Fibroblast of lung (primary cell): ENCODE results near the gene RIPOR1. TPM values are rescaled to one million over a fixed set of nuclear protein-coding genes. Genes with fewer than 3 reads are reported as not detected.

Experiments
- DNase-seq, 2 donors: peaks; one replicate each; pipeline versions ENCODE4 v3.0.0 to v3.0.0-alpha.2; 2010; ENCODE audit warnings: low read depth in 2 of 2
- H2AFZ ChIP-seq: 2 replicates; pipeline ENCODE4 v1.5.1; 2012; ENCODE audit warnings: low read length, control low read depth, inconsistent platforms
- H3K27ac ChIP-seq: 2 replicates; pipeline ENCODE4 v1.5.1; 2011; ENCODE audit warnings: low read length, control low read depth; ENCODE audit not compliant: insufficient read depth
- H3K27me3 ChIP-seq: 2 replicates; pipeline ENCODE4 v1.5.1; 2011; ENCODE audit warnings: mild to moderate bottlenecking, low read length; ENCODE audit not compliant: control insufficient read depth, insufficient read depth
- H3K36me3 ChIP-seq: 2 replicates; pipeline ENCODE4 v1.5.1; 2011; ENCODE audit warnings: low read length; ENCODE audit not compliant: control insufficient read depth, insufficient read depth
- H3K4me1 ChIP-seq: 2 replicates; pipeline ENCODE4 v1.5.1; 2011; ENCODE audit warnings: low read length; ENCODE audit not compliant: control insufficient read depth, insufficient read depth; ENCODE audit errors: extremely low read depth
- H3K4me2 ChIP-seq: 2 replicates; pipeline ENCODE4 v1.5.1; 2011; ENCODE audit warnings: low read length, control low read depth; ENCODE audit not compliant: insufficient read depth; ENCODE audit errors: extremely low read depth
- H3K4me3 ChIP-seq, 4 experiments: fragments of 200-600 bp in 1 of 4; sonication (generic) in 1 of 4; replicated peaks in 1 of 4; 2 replicates each; pipeline ENCODE4 v1.5.1; 2011 to 2016; ENCODE audit warnings: low read length in 4 of 4, low read depth in 3 of 4, mild to moderate bottlenecking in 3 of 4, control low read depth in 2 of 4, inconsistent platforms in 1 of 4, mixed read lengths in 1 of 4; ENCODE audit not compliant: insufficient read depth in 1 of 4; ENCODE audit errors: control extremely low read depth in 1 of 4
- H3K79me2 ChIP-seq: 2 replicates; pipeline ENCODE4 v1.5.1; 2012; ENCODE audit warnings: mild to moderate bottlenecking, low read length, inconsistent platforms; ENCODE audit not compliant: control insufficient read depth, insufficient read depth
- H3K9ac ChIP-seq: 2 replicates; pipeline ENCODE4 v1.5.1; 2011; ENCODE audit warnings: mild to moderate bottlenecking, low read length, control low read depth; ENCODE audit not compliant: insufficient read depth
- H3K9me3 ChIP-seq: 2 replicates; pipeline ENCODE4 v1.5.1; 2012; ENCODE audit warnings: low read depth, low read length; ENCODE audit not compliant: control insufficient read depth, insufficient read depth
- H4K20me1 ChIP-seq: 2 replicates; pipeline ENCODE4 v1.5.1; 2011; ENCODE audit warnings: low read length; ENCODE audit not compliant: control insufficient read depth, insufficient read depth; ENCODE audit errors: extremely low read depth
- CTCF ChIP-seq, 2 donors: IDR thresholded peaks in 1 of 2; conservative IDR thresholded peaks in 1 of 2; 1 replicate in 1 of 2; 2 replicates in 1 of 2; pipeline ENCODE4 v1.5.1; 2011 to 2012; ENCODE audit warnings: low read length in 2 of 2, control low read depth in 1 of 2, inconsistent platforms in 1 of 2, low read depth in 1 of 2, mild to moderate bottlenecking in 1 of 2
- EZH2 ChIP-seq: IDR thresholded peaks from 2 replicates; pipeline ENCODE4 v1.5.1; 2012; ENCODE audit warnings: low read length, control low read depth, mild to moderate bottlenecking; ENCODE audit errors: missing control alignments
- polyA plus RNA-seq, 2 donors: library from polyadenylated mRNA; depleted of rRNA in 1 of 2; stranded (reverse) in 1 of 2; unstranded in 1 of 2; fragments of >200 nt; gene quantifications; 2 replicates each; pipeline ENCODE4 v1.2.1, GENCODE V29; 2011 to 2012; ENCODE audit warnings: missing spikeins in 1 of 2
- total RNA-seq: library from RNA; depleted of rRNA; stranded (reverse); fragments of >200 nt; gene quantifications from 2 replicates; pipeline ENCODE4 v1.2.1, GENCODE V29; 2014

RIPOR1 gene
- total and polyA plus RNA-seq, 2 donors (not counting 1 experiment from before 2014, with no cell fraction given), result 13.7 to 26.6 TPM

- Histone ChIP-seq H3K4me2 (peak overlapping the region; percentile 100), H3K79me2 (no peaks in the 10 kb centered on the region), H3K9me3 (no peaks in the 10 kb centered on the region), H3K27ac (peak overlapping the region; percentile 97), H3K36me3 (no peaks in the 10 kb centered on the region), H3K9ac (peak overlapping the region; percentile 76), H3K4me1 (peaks cover 13% of the 10 kb centered on the region), H4K20me1 (no peaks in the 10 kb centered on the region), H2AFZ (peak overlapping the region; percentile 97), H3K27me3 (no peaks in the 10 kb centered on the region), H3K4me3 (peak overlapping the region; percentile 66 to 79 (median 72))
- peak; percentile 88 to 94 for DNase-seq
- TF ChIP-seq EZH2 (no peak), CTCF (conservative IDR thresholded peaks at IDR 0.05 in 1 of 2, IDR thresholded peaks at IDR 0.05 in 1 of 2; ENCODE audit: low read depth in 1 of 2, low read length in 2 of 2) (peak; percentile 94 to 98)
Measured at GRCh38 chr16:67521095-67521804, 7.4 kb upstream of the RIPOR1 start.

DNA sequence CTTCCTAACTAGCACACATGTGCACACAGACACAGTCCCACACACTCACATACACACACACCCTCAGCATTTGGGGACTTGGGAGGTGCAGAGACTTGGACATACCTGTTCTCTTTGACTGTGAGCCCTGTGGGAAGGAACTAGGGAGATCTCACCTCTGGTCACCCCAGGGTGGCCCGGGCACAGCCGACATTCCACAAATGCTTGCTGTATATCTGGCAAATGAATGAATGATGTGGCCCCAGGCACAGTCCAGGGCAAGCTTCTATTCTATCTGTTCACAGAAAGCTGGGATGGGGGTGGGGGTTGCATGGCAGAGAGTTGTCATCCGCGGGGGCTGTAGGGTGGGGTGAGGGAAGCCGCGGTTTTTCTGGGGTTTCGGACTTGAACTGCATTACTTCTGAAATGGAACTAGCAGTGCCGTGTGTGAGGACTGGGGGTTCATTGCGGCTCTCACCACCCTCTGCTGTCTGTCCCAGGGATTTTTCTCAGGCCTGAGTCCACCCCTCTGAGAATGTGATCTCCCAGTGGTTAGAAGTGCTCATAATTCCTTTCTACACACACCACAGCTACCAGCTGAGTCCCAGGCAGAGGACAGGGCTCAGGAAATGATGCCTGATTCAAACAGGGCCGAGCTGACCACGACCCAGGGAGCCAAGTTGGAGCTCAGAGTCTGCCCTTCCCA, 3.3 kb upstream of the RIPOR1 start:
- H3K27ac ChIP-seq, result no peak overlapping the region
- H3K4me2 ChIP-seq, result no peak overlapping the region
- no peaks in the 10 kb centered on the region for H3K9me3 ChIP-seq
- H2AFZ ChIP-seq, result no peak overlapping the region
- H3K9ac ChIP-seq, result no peak overlapping the region
- no peaks in the 10 kb centered on the region for H3K36me3 ChIP-seq
- H4K20me1 ChIP-seq, result no peaks in the 10 kb centered on the region
- no peaks in the 10 kb centered on the region for H3K27me3 ChIP-seq
- DNase-seq, result peak in 1 of 2 donors; percentile 35
- H3K4me1 ChIP-seq, result peaks cover 6% of the 10 kb centered on the region
- peaks cover 7% of the 10 kb centered on the region for H3K79me2 ChIP-seq
- no peak overlapping the region for H3K4me3 ChIP-seq
- TF ChIP-seq EZH2 (no peak), CTCF (conservative IDR thresholded peaks at IDR 0.05 in 1 of 2, IDR thresholded peaks at IDR 0.05 in 1 of 2; ENCODE audit: low read depth in 1 of 2, low read length in 2 of 2) (peak; percentile 13 to 16)

GRCh38 chr16:67526149-67526791, 2.4 kb upstream of the RIPOR1 start:
- peak in 1 of 2 donors; percentile 88 for DNase-seq
- H3K4me1 ChIP-seq, result peaks cover 7% of the 10 kb centered on the region

More at GRCh38 chr16:67526149-67526791, 2.4 kb upstream of the RIPOR1 start:
- H3K27ac ChIP-seq, result no peak overlapping the region
- H3K9ac ChIP-seq, result no peak overlapping the region
- TF ChIP-seq CTCF (conservative IDR thresholded peaks at IDR 0.05 in 1 of 2, IDR thresholded peaks at IDR 0.05 in 1 of 2; ENCODE audit: low read depth in 1 of 2, low read length in 2 of 2), result no peak
- no peak for TF ChIP-seq EZH2
- H3K4me2 ChIP-seq, result no peak overlapping the region
- no peaks in the 10 kb centered on the region for H3K36me3 ChIP-seq
- H3K4me3 ChIP-seq, result no peak overlapping the region
- no peak overlapping the region for H2AFZ ChIP-seq
- H3K27me3 ChIP-seq, result no peaks in the 10 kb centered on the region
- H3K9me3 ChIP-seq, result no peaks in the 10 kb centered on the region
- H4K20me1 ChIP-seq, result no peaks in the 10 kb centered on the region
- peaks cover 16% of the 10 kb centered on the region for H3K79me2 ChIP-seq
